Peyer's patch (tissue), 4 donors: ENCODE measurements around the gene UBE2J1.

Source experiments
- CTCF ChIP-seq, 6 experiments: fragments of 450-650 bp in 4 of 6; fragments of 200-600 bp in 2 of 6; sonication (generic) in 1 of 6; IDR thresholded peaks; one replicate each; pipeline ENCODE4 v1.5.1; 2017 to 2019; ENCODE audit warnings: antibody characterized with exemption in 6 of 6, mild to moderate bottlenecking in 3 of 6, moderate library complexity in 1 of 6
- POLR2A ChIP-seq, 2 donors: fragments of 450-650 bp; IDR thresholded peaks; one replicate each; pipeline ENCODE4 v1.5.1; 2017; ENCODE audit warnings: antibody characterized with exemption in 2 of 2, mild to moderate bottlenecking in 2 of 2, moderate library complexity in 2 of 2

GRCh38 chr6:89339565-89339964 is 13.0 kb downstream of the UBE2J1 start:
- no peak for TF ChIP-seq CTCF (IDR thresholded peaks at IDR 0.05)
- TF ChIP-seq POLR2A (IDR thresholded peaks at IDR 0.05), result no peak
